ENCODE data around the gene SLC22A4. TPM values are rescaled to one million over a fixed set of nuclear protein-coding genes. Genes with fewer than 3 reads are reported as not detected.

Gene SLC22A4
- 0.27 and 0.53 TPM in 2 replicates for total RNA-seq
- polyA plus RNA-seq, result 0.32 and 1.0 TPM in 2 replicates

GRCh38 chr5:132293992-132294727 is at the start of gene SLC22A4:
Gene SLC22A4 (plus strand): TSS chr5:132294394. CDS start chr5:132294617, 223 bp downstream.
- Histone ChIP-seq H3K4me3 (peak within 1 kb of the TSS; percentile 34), H3K4me1 (ENCODE audit: low read depth) (peaks cover 6% of the 10 kb centered on the region), H3K9me3 (ENCODE audit: low read depth) (no peaks in the 10 kb centered on the region), H3K27me3 (peaks cover 20% of the 10 kb centered on the region), H3K27ac (peak within 1 kb of the TSS; percentile 90), H3K36me3 (no peaks in the 10 kb centered on the region)
- no peak for TF ChIP-seq CTCF (IDR thresholded peaks at IDR 0.05; ENCODE audit: low read depth, low read length)
- peak; percentile 96 to 98 for DNase-seq (ENCODE audit: low read depth in 1 of 2, low spot score in 1 of 2)

GRCh38 chr5:132245593-132245992 is 48.6 kb upstream of the SLC22A4 start:
- H3K4me1 ChIP-seq (ENCODE audit: low read depth), result no peaks in the 10 kb centered on the region
- H3K36me3 ChIP-seq, result no peaks in the 10 kb centered on the region
- H3K9me3 ChIP-seq (ENCODE audit: low read depth), result no peaks in the 10 kb centered on the region
- TF ChIP-seq CTCF (IDR thresholded peaks at IDR 0.05; ENCODE audit: low read depth, low read length), result no peak
- H3K4me3 ChIP-seq, result no peak overlapping the region
- no peak overlapping the region for H3K27ac ChIP-seq
- H3K27me3 ChIP-seq, result no peaks in the 10 kb centered on the region
- DNase-seq (ENCODE audit: low read depth in 1 of 2, low spot score in 1 of 2), result no peak

- DNase-seq (ENCODE audit: low read depth in 1 of 2, low spot score in 1 of 2), result no peak
- Histone ChIP-seq H3K9me3 (ENCODE audit: low read depth) (no peaks in the 10 kb centered on the region), H3K27ac (no peak overlapping the region), H3K36me3 (no peaks in the 10 kb centered on the region), H3K27me3 (no peaks in the 10 kb centered on the region), H3K4me3 (no peak overlapping the region), H3K4me1 (ENCODE audit: low read depth) (no peaks in the 10 kb centered on the region)
- TF ChIP-seq CTCF (IDR thresholded peaks at IDR 0.05; ENCODE audit: low read depth, low read length), result no peak
Observed at GRCh38 chr5:132246806-132247205, 47.4 kb upstream of the SLC22A4 start.

GRCh38 chr5:132250547-132250946 is 43.6 kb upstream of the SLC22A4 start:
- Histone ChIP-seq H3K9me3 (ENCODE audit: low read depth) (no peaks in the 10 kb centered on the region), H3K36me3 (no peaks in the 10 kb centered on the region), H3K4me1 (ENCODE audit: low read depth) (no peaks in the 10 kb centered on the region), H3K27me3 (no peaks in the 10 kb centered on the region), H3K27ac (no peak overlapping the region), H3K4me3 (no peak overlapping the region)
- no peak for DNase-seq (ENCODE audit: low read depth in 1 of 2, low spot score in 1 of 2)
- no peak for TF ChIP-seq CTCF (IDR thresholded peaks at IDR 0.05; ENCODE audit: low read depth, low read length)

GRCh38 chr5:132251220-132251725 is 42.9 kb upstream of the SLC22A4 start:
- H3K4me3 ChIP-seq, result no peak overlapping the region
- H3K9me3 ChIP-seq (ENCODE audit: low read depth), result no peaks in the 10 kb centered on the region
- no peaks in the 10 kb centered on the region for H3K4me1 ChIP-seq (ENCODE audit: low read depth)
- no peak for TF ChIP-seq CTCF (IDR thresholded peaks at IDR 0.05; ENCODE audit: low read depth, low read length)
- no peaks in the 10 kb centered on the region for H3K27me3 ChIP-seq
- H3K27ac ChIP-seq, result no peak overlapping the region
- H3K36me3 ChIP-seq, result no peaks in the 10 kb centered on the region
- no peak for DNase-seq (ENCODE audit: low read depth in 1 of 2, low spot score in 1 of 2)
